KMS-11 (cell line): ENCODE results near the gene STAT5A.

Experiments
- H2AFZ ChIP-seq: fragments of 200-600 bp; sonication (generic); 2 replicates; pipeline ENCODE4 v1.6.1; 2016; ENCODE audit warnings: antibody characterized with exemption, mixed run types, low read depth
- H3K27ac ChIP-seq: fragments of 200-600 bp; sonication (generic); 2 replicates; pipeline ENCODE4 v1.6.1; 2016; ENCODE audit warnings: mild to moderate bottlenecking, mixed run types
- H3K27me3 ChIP-seq: fragments of 200-600 bp; sonication (generic); 2 replicates; pipeline ENCODE4 v1.6.1; 2017; ENCODE audit warnings: mild to moderate bottlenecking, low read depth, mixed run types, moderate library complexity; ENCODE audit not compliant: insufficient read depth
- H3K36me3 ChIP-seq: fragments of 200-600 bp; sonication (generic); 2 replicates; pipeline ENCODE4 v1.6.1; 2017; ENCODE audit warnings: mild to moderate bottlenecking, mixed run types; ENCODE audit not compliant: insufficient read depth
- H3K4me1 ChIP-seq: fragments of 200-600 bp; sonication (generic); 2 replicates; pipeline ENCODE4 v1.6.1; 2016; ENCODE audit warnings: mild to moderate bottlenecking, low read depth, mixed run types; ENCODE audit not compliant: poor library complexity, severe bottlenecking
- H3K4me2 ChIP-seq: fragments of 200-600 bp; sonication (generic); 2 replicates; pipeline ENCODE4 v1.7.0; 2016; ENCODE audit warnings: mild to moderate bottlenecking, mixed run types
- H3K4me3 ChIP-seq: fragments of 200-600 bp; sonication (generic); IDR thresholded peaks from 2 replicates; pipeline ENCODE4 v1.6.1; 2017; ENCODE audit warnings: low read depth, low read length, mixed read lengths; ENCODE audit not compliant: insufficient read depth
- H3K79me2 ChIP-seq: fragments of 200-600 bp; sonication (generic); 2 replicates; pipeline ENCODE4 v1.6.1; 2016; ENCODE audit warnings: low read depth, mixed run types; ENCODE audit not compliant: insufficient read depth
- H3K9ac ChIP-seq: fragments of 200-600 bp; sonication (generic); 2 replicates; pipeline ENCODE4 v1.6.1; 2016; ENCODE audit warnings: mild to moderate bottlenecking, mixed run types
- H4K20me1 ChIP-seq: fragments of 200-600 bp; sonication (generic); 2 replicates; pipeline ENCODE4 v1.6.1; 2016; ENCODE audit warnings: mild to moderate bottlenecking, mixed run types; ENCODE audit not compliant: insufficient read depth
- TF ChIP-seq, protein P1 (sequence below): fragments of 200-600 bp; sonication (generic); conservative IDR thresholded peaks from 2 replicates; pipeline ENCODE4 v1.6.1; 2017; ENCODE audit warnings: low read depth, mild to moderate bottlenecking, antibody characterized with exemption, low read length, moderate library complexity, mixed read lengths

STAT5A gene

DNA sequence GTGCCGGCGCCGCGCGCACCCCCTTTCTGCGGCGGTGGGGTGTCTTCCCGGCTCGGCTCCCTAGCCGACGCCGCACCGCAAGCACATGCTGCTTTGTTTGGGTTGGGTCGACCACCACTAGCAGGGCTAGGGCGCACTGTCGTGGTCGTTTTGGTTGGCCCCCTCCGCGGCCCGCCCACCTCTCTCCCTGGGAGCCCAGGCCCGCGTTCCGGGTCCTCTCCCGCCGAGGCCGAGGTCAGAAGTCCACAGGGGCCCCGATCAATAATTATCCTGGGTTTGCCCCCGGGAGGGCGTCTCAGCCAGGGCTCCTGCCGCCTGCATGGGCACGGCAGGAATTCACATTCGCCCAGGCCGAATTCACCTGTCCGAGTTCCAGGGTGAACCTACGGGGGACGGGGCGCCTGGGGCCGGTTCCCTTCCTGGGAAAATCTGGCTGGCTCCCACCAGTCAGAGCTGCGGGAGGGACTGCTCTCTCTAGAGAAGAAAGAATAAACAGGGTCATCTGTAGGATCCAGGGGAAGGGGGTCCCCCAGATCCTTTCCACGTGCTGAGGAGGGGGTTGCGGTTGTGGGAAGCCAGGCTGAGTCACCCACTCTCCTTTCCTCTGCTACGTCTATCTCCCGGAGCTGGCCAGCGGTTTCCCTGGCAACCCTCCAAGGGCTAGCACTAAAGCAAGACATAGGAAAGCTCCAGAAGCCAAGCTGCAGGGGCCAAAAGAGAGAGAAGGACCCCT is 11.5 kb upstream of the STAT5A start:
- H4K20me1 ChIP-seq = no peaks in the 10 kb centered on the region
- H3K4me2 ChIP-seq = peak overlapping the region; percentile 77
- H3K36me3 ChIP-seq = no peaks in the 10 kb centered on the region
- peak overlapping the region; percentile 93 for H3K9ac ChIP-seq
- peaks cover 19% of the 10 kb centered on the region for H3K4me1 ChIP-seq
- no peaks in the 10 kb centered on the region; the same call in 1 of the 2 replicates for H3K27me3 ChIP-seq
- H2AFZ ChIP-seq = peak overlapping the region; percentile 99
- TF ChIP-seq, protein P1, sequence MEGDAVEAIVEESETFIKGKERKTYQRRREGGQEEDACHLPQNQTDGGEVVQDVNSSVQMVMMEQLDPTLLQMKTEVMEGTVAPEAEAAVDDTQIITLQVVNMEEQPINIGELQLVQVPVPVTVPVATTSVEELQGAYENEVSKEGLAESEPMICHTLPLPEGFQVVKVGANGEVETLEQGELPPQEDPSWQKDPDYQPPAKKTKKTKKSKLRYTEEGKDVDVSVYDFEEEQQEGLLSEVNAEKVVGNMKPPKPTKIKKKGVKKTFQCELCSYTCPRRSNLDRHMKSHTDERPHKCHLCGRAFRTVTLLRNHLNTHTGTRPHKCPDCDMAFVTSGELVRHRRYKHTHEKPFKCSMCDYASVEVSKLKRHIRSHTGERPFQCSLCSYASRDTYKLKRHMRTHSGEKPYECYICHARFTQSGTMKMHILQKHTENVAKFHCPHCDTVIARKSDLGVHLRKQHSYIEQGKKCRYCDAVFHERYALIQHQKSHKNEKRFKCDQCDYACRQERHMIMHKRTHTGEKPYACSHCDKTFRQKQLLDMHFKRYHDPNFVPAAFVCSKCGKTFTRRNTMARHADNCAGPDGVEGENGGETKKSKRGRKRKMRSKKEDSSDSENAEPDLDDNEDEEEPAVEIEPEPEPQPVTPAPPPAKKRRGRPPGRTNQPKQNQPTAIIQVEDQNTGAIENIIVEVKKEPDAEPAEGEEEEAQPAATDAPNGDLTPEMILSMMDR = no peak
- no peak overlapping the region for H3K4me3 ChIP-seq
- H3K79me2 ChIP-seq = peaks cover 39% of the 10 kb centered on the region; the same call in 1 of the 2 replicates
- H3K27ac ChIP-seq = peak overlapping the region; percentile 33; the same call in 1 of the 2 replicates

DNA sequence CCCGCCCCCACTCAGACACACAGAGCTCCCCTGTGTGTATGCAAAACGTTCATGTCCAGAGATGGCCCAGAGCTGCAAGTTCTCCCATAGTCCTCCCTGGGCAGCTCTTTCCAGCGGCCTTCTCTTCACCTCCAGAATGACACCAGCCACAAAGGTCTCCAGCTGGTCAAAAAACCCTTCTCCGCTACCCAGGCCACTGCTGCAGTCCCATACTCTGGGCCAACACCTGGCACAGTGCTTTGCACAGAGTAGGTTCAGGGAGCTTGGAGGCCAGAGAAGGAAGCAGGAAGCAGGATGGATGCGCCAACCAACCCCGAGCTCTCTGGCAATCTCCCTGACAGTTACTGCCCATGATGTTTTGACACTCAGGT is 11.0 kb upstream of the STAT5A start:
- no peaks in the 10 kb centered on the region for H4K20me1 ChIP-seq
- TF ChIP-seq, protein P1 = no peak
- no peaks in the 10 kb centered on the region for H3K36me3 ChIP-seq
- no peak overlapping the region for H3K4me2 ChIP-seq
- peaks cover 19% of the 10 kb centered on the region for H3K4me1 ChIP-seq
- peak overlapping the region; percentile 99; the same call in 1 of the 2 replicates for H2AFZ ChIP-seq
- no peak overlapping the region for H3K4me3 ChIP-seq
- no peak overlapping the region for H3K27ac ChIP-seq
- H3K9ac ChIP-seq = no peak overlapping the region
- peaks cover 33% of the 10 kb centered on the region; the same call in 1 of the 2 replicates for H3K79me2 ChIP-seq
- H3K27me3 ChIP-seq = no peaks in the 10 kb centered on the region; the same call in 1 of the 2 replicates

DNA sequence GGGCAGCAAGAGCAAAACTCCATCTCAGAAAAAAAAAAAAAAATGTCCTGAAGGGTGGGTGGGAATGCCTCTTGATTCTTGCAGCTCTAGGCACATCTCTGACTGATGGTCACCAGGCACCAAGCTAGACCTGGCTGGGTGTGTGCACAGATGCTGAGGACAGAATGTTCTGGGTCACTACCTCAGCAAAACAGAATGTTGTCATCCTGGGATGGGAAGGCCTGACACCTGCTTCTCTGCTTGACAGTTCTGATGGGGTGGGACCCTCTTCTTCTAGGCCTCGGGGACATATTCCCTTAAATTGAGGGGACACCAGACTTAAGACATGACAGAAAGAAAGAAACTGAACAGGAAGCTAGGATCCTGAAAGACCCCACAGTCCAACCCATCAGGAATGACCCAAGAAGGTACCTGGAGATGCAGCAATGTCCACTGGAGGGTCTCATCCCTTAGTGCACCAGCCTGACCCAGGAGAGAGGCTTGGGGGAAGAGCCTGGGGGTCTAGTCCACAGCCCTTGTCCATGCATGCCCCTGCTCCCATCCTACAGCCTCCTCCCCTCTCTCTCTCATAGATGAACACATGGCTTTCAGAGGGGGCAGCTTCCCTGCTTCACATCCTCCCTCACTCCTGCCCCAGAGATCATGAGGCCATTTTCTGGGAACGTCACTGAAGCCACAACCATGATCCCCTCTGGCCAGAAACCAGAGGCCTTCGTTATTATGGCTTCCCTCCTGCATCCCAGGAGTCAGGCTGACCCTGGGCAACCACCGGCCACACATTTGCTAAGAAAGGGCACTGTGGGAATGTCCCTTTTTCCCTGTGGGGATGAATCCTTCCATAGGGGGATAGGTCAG is 8.3 kb upstream of the STAT5A start:
- TF ChIP-seq, protein P1 = no peak
- Histone ChIP-seq H4K20me1 (no peaks in the 10 kb centered on the region), H3K4me3 (no peak overlapping the region), H3K9ac (no peak overlapping the region), H3K36me3 (no peaks in the 10 kb centered on the region), H3K27ac (no peak overlapping the region), H3K79me2 (peaks cover 6% of the 10 kb centered on the region; the same call in 1 of the 2 replicates), H3K4me1 (peaks cover 11% of the 10 kb centered on the region), H2AFZ (no peak overlapping the region), H3K27me3 (no peaks in the 10 kb centered on the region; the same call in 1 of the 2 replicates), H3K4me2 (no peak overlapping the region)

DNA sequence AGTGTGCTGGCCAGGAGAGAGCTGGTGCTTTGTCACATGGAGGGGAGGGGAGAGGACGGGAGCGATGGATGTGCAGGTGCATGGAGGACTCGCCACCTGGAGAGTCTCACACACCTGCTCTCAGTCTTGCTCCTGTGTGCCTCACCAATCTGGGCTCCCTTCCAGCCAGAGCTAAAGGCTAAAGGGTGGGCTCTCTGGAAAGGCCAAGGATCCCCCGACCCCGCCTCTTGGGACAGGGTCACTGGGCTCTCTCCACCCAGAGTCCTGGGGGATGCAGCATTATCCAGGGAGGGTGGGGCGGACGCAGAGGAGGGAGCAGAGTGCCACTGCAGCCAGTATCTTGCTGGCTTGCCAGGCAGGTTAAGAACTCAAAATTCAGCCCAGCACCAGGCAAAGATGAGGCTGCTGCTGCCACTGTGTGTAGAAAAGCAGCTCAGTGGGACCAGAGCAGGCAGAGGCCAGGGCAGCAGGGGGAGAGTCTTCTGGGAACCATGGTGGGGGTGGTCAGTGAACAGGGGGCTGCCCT is 6.7 kb upstream of the STAT5A start:
- no peak overlapping the region for H3K27ac ChIP-seq
- peaks cover 6% of the 10 kb centered on the region for H3K4me1 ChIP-seq
- no peaks in the 10 kb centered on the region for H4K20me1 ChIP-seq
- H2AFZ ChIP-seq = no peak overlapping the region
- no peaks in the 10 kb centered on the region for H3K79me2 ChIP-seq
- no peaks in the 10 kb centered on the region for H3K36me3 ChIP-seq
- H3K9ac ChIP-seq = no peak overlapping the region
- TF ChIP-seq, protein P1 = no peak
- no peaks in the 10 kb centered on the region; the same call in 1 of the 2 replicates for H3K27me3 ChIP-seq
- H3K4me2 ChIP-seq = no peak overlapping the region
- no peak overlapping the region for H3K4me3 ChIP-seq
